NCI-H2081 treated with DMSO at 0.1 percent for 48 hours (cell line): Measurements from ENCODE around the gene KIF16B.
A peak's percentile ranks its signal among the peaks of the same experiment; 100 is the strongest.
"Not testable (repeated sequence)": the region's sequence is repeated elsewhere in the genome, so short reads cannot be mapped to it uniquely, and the experiment has no call there.

Source experiments
- DNase-seq: peaks from one replicate; lab custom pipeline; 2025; lab: John Stamatoyannopoulos, UW

KIF16B gene

DNA sequence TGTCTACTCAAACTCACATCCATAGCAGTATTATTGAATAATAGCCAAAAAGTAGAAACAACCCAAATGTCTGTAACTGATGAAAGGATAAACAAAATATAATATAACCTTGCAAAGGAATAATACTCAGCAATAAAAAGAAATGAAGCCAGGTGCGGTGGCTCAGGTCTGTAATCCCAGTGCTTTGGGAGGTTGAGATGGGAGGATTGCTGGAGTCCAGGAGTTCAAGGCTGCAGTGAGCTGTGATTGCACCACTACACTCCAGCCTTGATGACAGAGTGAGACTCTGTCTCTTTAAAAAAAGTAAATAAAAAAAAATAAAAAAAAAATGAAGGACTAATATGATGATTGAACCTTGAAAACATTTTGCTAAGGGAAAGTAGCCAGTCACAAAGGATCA lies 22.1 kb upstream of the KIF16B start:
- DNase-seq = no peak

DNA sequence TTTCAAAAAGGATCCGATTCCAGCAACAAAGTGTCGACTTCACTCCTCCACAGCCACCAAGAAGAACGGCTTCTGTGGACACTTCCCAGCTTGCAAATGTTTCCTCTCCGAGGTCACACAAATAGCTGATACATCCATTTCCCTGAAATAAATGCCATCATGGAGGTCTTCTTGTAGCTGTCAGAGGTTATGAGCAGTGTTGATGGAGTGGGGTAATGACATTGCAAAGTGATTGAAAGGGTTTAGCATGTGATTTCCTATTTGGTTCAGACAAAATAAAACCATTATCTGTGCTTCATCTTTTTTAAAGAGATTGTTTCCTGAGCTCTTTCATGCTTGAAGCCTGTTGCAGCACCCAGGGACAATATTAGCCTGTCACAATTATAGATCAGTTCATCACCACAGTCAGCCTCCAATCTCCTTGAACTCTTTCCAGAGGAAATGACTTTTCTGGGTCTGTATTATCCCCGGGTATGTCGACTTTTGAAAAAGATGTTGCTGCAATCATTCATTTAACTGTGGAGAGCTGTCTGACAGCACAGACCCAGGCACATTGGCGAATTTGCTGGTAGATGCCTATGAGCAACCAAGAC lies 16.9 kb upstream of the KIF16B start:
- no peak for DNase-seq

DNA sequence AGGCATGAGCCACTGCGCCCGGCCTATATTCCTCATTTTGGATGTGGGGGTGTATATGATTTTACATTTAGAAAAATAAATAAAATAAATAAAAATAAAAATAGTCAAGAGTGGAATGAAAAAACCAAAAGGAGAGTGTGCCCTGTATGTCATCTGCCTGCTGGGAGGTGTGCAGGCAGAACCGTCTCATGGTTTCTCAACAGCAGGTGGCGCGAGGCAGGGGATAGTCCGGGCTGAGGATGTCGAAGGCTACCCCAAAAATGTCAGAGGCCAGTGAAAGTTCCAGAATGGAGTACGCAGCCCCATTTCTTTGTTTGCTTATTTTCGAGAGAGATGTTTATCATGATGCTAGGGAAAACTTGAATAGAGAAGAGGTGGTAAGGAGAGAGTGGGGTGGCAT lies 16.4 kb upstream of the KIF16B start:
- DNase-seq = no peak

DNA sequence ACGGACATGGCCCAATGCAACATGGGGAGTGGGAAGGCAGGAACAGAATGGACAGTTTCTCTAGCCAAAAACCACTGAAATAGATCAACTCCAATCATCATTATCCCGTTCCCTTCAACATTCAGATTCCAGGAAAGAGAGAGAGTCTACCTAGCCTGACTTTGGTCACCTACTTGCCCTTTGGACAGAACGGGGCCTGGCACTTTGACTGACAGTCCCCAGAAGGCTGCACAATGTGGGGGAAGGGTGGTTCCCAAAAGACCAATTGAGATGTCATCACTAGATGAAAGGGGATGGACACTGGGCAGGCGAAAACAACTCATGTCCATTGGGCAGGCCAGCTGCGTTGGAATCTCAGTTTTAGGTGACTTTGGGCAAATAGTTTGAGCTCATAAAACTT lies 15.0 kb upstream of the KIF16B start:
- no peak for DNase-seq

DNA sequence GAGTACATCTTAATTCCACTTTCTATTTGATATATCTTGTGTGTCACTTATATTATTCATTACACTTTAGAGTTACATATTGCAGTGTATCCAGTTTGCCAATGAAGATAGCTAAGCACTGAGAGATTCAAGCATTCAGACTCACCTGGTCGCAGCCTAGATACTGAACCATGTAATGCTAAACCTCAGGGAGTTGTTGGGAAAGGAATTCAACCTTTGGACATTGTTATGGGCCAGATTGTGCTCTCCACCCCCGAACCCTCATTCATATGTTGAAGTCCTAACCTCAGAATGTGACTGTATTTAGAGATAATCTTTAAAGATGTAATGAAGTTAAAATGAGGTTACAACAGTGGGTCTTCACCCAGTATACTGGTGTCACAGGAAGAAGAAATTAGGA lies 13.8 kb upstream of the KIF16B start:
- DNase-seq = no peak

DNA sequence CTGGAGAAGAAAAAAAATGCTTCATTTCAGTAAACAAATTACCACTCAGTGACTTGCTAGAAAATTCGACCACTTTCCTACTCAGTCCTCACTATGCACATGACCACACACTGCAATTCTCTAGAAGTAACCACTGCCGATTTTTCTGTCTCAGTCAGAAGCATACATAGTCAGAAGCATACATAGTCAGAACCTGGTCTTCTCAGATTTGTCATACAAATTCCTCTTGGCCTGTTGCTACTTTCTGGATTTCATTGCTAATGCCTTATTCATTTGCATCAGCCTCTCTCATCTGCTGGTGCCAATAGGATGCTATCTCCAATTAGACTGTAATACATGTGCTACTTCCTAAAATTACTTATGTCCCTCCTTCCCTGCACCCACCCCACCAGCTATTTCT lies 10.2 kb upstream of the KIF16B start:
- no peak for DNase-seq

DNA sequence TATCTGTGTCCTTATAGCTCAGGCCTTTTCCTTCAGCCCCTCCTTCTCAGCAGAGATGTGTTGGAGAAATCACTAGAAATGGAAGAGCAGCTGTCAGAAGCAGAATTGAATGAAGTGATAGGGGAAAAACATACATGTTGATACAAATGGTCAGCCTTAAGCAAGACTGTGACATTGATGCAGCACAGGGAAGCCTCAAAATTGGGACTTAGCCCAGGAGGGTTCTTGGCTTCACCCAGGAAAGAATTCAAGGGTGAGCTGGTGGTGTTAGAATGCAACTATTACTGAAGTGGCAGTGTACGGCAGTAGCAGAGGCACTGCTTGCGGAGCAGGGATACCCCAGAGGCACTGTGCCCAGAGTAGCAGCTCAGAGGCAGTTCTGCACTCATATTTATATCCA lies 8.0 kb upstream of the KIF16B start:
- no peak for DNase-seq

DNA sequence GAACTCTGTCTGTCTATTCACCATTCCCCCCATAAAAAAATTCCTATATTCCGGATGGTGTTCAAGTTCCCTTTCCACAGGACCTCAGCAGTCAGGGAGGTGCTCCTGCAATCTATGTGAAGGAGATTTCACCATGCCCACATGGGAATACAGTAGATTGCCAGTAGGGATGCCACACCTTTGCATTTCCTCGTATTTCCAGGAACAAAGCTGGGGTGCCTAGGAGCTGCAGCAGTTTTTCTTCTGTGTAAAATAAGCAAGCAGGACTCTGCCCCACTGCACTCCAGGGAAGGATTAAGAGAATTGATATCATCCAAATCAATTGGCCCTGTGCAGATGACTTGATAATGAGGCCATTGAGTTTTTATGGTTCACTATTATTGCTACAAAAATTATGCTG lies 7.4 kb upstream of the KIF16B start:
- peak; percentile 2 for DNase-seq

DNA sequence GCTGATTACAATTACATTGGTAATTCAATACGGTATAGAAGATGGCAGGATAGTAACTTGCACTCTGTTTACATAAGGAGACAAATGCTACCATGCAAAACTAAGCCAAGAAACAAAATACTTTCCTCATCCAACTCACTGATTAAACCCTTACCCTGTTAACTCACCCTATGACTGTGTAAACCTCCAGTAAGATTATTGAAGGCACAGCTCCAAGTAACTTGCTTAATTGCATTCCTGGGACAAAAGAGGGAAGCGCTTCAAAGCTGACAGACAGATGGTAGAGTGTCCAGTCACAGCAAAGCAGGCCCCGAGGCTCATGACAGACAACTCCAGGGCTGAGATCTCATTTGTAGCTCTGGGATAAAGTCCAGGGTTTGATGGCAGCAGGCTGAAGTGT lies 6.9 kb upstream of the KIF16B start:
- no peak for DNase-seq

DNA sequence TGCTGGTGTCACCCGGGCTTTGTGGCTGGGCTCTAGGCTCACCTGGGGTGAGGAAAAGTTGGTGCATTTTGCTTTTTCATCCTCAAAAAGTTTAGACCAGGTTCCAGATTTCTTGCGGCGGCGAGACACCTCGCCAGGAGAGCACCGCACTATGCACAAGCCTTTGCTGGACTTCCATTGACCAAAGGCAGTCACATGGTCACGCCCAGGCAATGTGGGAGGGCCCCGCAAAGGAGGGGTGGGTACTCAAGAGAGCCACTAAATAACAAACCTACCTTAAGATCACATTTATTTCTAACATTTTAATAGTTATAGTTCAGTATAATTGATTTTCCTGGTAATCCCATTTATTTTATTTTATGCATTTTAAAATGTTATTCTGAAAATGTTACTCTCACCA lies 3.0 kb upstream of the KIF16B start:
- DNase-seq = no peak

DNA sequence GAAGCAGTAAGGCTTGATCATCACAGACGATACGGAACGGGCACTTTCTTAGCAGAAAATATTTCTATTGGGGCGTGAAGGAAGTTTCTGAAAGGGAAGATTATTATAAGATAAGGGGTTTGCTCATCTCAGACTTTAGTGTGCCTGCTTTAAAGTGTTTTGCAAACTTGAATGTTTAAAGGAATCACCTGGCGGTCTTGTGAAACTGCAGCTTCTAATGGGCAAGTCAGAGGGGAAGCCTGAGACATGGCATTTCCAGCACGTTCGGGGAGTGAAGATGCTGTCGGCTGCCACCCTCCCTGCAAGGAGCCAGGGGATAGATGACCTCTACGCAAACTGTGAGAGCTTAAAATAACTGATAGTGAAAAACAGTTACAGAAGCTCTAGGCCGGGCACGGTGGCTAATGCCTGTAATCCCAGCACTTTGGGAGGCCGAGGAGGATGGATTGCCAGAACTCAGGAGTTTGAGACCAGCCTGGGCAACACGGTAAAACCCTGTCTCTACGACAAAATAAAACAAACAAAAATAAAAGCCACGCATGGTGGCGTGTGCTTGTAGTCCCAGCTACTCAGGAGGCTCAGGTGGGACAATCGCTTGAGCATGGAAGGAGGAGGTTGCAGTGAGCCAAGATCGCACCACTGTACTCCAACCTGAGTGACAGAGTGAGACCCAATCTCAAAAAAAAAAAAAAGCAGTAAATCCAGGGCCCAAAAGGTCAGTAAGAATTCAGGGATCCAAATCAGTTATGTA lies 2.3 kb upstream of the KIF16B start:
- no peak for DNase-seq

DNA sequence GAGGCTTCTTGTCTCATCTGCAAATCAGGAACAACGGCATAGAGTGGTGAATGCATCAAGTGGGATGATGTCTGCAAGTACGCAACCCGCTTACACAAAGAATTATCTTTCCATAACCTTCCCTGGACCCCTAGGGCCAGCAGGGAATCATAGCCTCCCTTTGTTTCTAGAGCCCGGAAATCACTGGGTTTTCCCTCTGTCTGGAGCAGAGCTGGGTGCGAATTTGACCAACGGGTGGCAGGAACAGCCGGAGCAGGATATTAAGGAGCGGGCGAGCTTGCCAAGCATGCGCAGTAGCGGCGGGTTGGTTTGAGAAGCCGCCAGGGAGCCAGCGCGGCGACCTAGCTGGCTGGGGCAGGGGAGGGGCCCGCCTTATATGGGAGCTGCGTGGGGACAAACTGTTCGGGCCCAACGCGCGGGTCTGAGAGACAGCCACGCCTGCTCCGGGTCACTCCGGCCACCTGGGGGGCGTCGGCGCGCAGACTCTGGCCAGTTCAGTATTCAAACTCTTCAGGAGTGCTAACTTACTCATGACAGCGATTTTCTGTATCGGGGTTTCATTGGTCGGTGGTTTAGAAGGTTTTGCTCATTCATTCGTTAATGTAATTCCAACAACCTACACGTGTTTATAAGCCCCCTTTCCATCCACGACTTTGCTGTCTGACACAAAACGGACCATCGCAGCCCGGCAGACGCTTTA lies 1.6 kb upstream of the KIF16B start:
- DNase-seq = no peak

DNA sequence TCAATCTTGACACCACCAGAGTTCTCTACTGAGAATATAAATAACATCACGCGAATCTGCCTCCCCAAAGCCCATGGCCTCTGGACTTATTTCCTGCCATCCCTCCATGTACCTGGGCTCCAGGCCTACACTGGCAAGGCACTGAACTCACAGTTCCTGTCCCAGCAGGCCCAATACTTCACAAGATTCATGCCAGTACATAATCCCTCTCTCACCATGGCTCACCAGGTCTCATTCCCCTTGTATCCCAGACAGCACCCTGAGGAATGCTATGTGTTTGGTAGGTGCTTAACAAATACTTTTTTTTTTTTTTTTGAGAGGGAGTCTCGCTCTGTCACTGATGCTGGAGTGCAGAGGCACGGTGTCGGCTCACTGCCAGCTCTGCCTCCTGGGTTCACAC lies 1.9 kb downstream of the KIF16B start:
- no peak for DNase-seq

DNA sequence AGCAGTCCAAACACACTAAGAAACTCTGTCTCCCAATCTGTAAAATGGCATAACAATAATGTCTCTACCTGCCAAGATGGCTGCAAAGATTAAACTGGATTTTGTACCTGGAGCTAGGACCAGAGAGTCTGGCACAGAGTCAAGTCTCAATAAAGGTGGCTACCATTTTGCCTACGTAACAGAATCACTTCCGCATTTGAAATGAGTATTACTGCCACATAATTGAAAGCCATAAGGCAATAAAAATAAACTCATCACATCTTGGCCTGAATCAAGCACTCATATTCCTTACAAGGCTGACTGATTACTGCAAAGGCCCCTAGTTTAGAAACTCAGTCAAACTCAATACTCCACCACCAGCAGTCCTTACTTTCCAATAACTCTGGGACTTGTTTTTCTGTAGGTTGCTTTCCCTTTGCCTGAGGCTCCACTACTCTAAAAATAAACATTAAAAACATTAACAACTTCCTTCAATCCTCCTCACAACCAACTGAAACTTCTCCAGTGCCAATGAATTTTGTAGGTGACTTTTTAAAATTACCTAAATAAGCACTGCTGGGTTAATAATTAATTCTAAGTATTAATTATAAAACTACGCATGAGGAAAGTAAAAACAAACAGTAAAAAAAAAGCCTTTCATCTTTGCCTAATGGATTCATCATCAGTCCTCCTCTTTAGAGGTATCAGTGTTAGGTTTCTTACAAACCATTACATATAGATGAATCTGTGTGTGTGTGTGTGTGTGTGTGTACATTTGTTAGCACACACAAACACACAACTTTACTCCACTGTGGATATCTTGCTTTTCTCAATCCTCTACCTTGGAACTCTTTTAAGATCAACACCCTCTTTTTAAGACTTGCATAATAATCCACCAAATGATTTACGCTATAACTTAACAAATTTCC lies 3.7 kb downstream of the KIF16B start:
- DNase-seq = no peak

DNA sequence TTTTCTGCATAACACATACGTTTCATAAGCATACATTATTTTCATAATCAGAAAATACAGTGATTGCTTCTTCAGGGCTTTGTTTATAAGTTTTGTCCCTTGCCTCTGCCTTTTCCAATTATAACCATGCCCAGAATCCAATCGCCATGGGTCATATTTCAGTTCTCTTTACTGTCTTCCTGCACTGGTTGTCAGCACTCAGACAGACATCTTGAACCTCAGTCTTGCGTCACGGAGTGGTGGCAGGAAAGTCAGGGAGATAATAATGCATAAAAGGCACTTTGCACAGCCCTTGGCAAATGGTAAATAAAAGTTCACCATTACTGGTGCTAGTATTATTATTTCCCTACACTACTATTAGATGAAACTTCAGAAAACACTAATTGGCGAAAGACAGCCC lies 7.2 kb downstream of the KIF16B start:
- no peak for DNase-seq

DNA sequence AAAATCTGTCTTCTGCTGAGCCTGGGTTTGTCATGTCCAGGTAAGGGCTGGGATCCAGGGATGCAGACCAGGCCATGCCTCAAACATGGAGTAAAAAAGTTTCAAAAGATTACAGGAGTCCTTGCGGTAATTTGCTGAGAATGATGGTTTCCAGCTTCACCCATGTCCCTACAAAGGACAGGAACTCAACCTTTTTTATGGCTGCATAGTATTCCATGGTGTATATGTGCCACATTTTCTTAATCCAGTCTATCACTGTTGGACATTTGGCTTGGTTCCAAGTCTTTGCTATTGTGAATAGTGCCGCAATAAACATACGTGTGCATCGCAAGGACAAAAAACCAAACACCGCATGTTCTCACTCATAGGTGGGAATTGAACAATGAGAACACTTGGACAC lies 9.2 kb downstream of the KIF16B start:
- DNase-seq = not testable (repeated sequence)

DNA sequence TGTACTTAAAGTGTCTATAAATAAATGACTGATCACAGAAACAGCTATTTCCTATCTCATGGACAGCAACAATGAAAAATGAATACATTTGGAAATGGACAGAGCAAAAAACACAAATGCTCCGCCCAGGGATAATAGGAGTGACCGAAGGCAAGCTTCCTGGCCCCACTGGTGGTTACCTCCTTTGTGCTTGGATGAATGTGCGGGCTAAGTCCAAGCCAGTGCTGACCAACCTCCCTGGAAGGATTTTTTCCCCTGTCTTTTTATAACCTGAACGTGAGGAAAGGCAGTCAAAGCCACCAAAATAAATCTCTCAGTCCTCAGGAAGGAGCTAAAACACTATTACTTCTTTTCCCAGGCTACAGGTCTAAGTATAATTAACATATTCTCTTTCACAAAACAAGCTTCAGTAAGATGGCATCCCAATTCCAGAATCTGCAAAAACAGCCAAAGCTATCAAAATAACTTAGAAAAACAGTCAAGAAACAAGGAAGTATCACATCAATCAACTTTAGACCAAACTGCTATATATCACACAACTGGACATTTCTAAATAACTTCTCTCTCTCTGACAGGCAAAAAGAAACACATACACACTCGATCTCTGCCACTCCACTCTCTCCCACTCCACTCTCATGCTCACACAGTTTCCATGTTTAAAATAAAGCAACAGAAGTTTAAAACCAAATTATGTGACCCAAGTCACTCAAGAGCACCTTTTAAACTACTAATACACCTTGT lies 10.0 kb downstream of the KIF16B start:
- no peak for DNase-seq

DNA sequence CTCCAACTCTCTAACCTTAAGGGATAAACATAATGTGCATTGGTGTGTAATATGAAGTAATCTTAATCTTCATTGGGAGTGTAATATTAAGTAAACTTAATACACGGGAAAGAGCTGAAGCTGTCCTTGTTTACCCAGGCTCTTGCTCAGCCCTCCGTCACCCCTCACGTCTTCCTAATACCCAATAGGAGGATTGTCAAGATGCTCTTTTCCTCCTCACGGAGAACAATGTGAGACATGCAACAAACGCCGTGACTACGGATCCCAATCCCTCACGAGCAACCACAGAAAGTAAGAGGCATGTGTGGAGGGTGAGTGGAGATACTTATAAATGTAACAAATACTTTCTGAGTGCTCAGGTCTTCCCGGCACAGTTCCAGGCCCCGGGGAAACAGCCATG lies 11.0 kb downstream of the KIF16B start:
- no peak for DNase-seq

DNA sequence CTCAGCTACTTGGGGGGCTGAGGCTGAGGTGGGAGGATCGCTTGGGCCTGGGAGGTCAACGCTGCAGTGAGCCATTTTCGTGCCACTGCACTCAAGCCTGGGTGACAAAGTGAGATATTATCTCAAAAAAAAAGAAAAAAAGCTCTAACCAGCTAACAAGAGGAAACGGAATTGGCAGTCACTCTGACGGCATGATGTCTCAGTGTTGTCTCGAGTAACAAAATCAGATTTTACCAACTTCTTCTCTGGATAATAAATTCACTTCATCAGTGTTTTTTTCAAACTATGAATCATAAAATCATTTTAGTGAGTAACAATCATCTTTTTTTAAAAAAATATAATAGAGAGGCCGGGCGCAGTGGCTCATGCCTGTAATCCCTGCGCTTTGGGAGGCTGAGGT lies 12.6 kb downstream of the KIF16B start:
- DNase-seq = no peak

DNA sequence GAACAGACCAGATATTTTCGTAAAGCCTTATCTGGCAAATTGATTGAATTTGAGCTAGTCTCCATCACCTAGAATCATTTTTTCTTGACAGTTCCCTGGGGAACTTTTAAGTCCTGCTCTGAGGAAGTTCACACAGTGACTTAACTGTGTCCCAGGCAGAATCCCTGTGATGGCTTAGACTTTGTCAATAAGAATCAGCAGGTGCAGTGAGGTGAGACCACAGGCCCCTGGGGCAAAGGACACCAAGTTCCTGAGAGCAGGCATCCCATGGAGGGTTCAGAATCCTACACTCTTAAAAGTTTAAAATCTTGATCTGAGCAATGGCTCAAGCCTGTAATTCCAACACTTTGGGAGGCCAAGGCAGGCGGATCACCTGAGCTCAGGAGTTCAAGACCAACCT lies 13.0 kb downstream of the KIF16B start:
- no peak for DNase-seq

DNA sequence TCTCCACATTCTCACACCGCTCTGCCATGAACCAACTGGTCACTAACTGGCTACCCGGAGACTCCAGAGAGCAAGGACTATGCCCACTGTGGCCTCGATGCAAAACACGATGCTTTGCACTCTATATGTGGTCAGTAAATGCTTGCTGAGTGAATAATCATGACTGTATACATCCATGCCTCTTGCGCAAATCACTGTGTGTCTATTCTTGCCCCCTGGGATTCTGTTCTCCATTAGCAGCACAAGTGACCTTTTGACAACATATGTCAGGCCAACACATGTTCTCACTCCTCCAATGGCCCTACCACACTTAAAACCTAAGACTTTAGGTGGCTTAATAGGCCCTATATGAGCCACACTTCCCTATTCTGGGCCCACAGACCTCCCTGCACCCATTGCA lies 16.9 kb downstream of the KIF16B start:
- DNase-seq = no peak

DNA sequence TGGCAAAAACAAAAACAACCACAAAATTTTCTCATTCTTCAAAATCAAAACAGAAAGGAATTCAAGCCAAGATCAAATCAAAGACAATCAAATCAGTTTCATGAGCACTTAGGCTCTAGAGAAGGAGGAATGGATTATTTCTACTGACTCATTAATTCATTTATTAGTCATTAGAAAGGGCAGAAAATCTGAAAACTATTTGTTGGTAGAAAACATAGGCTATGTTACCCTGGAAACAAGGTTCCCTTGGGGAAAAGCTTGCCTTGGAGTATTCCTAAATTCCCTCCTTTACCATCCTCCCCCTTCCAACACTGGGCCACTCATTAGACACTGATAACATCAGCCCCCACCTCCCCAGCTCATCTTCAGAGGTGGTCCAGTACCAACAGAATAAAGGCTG lies 17.5 kb downstream of the KIF16B start:
- DNase-seq = no peak
